ENCODE measurements around the gene TEX19.
A peak's percentile ranks its signal among the peaks of the same experiment; 100 is the strongest.

Gene TEX19, protein sequence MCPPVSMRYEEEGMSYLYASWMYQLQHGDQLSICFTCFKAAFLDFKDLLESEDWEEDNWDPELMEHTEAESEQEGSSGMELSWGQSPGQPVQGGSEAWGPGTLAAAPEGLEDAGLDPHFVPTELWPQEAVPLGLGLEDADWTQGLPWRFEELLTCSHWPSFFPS

DNA sequence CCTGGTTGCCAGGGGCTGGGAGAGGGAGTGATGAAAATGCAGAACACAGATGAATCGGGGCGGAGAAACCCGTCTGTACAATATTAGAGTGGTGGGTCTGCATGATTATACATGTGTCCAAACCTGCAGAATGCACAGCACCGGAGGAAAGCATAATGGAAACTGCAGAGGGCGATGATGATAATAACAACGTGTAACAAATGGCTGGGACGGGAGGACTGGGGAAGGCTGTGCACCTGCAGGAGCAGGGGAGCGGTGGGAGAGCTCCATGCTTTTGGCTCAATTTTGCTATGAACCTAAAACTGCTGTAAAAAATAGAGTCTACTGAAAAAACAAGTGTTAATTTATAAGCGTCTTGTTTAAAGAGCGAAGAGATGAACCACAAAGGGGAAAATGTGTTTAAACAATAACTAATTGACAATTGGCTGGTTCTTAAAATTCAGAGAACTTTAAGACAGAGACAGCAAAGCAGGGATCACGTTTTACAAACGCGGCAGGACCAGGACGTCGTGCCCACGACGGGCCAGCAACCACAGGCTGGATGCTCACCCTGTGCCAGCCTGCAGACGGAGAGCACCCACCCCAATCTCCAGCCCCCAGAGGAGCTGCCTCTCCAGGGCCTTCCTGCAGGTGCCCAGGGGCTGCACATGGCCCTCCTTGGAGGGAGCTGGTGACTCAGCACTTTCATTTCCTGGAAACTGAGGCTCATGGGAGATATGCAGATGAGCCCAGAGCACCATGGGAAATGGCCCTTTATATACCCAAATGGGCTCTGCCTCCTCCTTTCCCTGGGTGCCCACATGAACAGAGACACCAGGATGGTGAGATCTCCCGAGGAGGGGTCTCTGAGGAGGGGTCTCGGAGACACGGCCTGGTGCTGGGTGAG is at the start of gene TEX19:
Gene TEX19 (plus strand): TSS at position 783 of the 886 bp plus-strand sequence. CDS start 2,904 bp downstream, outside the sequence.
- DNase-seq = peak; percentile 41

DNA sequence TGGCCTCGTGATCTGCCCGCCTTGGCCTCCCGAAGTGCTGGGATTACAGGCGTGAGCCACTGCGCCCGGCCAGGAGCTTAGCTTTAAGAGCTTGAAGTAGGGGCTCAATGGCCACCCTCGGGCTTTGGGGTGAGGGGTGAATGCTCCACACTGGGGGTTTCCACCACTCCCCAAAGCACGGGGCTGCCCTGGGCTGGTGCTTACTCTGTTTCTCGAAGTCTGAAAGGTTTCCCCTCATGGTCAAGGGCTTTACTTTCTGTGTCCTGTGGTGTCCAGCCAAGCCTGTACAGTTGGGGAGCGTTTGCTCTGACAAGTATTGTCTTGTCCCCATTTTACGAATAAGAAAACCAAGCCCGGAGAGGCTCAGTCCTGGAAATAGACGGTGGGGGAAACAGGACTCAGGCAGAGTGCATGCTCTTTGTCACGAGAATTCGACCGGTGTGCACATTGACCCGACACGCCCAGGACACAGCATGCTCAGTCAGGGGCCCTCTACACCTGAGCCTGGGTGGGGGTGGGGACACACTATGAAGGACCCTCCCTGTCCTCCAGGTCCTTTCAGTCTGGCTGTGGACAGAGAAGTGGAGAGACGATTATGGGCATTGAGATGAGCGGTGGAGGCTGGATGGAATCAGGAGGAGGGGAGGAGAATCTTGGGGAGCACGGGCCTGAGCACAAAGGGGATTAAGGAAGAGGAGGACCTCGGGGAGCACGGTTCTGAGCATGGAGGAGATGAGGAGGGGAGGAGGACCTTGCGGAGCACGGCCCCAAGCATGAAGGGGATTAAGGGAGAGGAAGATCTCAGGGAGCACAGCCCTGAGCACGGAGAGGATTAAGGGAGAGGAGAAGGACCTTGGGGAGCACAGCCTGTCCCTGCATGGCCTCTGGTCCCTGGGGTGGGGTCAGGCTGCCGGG is 49.1 kb upstream of the TEX19 start:
- DNase-seq = no peak

DNA sequence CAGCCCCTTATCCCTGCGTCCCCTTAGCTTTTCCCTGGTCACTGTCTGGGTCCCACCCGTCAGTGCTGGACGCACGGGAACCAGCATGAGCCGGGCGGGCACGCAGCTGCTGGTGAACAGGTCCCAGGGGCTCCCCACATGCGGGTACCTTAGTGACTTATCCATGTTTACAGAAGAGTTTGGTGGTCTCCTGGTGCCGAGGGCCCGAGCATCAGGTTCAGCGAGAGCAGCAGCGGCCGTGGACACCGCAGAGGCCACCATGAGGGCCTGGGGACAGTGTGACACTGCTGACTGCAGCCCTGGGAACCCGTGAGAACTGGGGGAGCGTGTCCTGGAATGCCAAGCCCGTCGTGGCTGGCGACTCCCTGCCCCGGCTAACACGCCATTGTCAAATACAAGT is 48.2 kb upstream of the TEX19 start:
- no peak for DNase-seq

DNA sequence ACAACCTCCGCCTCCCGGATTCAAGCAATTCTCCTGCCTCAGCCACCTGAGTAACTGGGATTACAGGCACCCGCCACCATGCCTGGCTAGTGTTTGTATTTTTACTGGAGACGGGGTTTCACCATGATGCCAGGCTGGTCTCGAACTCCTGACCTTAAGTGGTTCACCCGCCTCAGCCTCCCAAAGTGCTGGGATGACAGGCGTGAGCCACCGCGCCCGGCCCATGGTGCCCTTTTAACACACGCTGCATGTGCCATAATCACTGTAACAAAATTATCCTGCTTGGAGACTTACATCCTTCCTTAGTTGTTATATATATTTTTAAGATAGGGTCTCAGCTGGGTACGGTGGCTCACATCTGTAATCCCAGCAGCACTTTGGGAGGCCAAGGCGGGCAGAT is 47.1 kb upstream of the TEX19 start:
- no peak for DNase-seq

DNA sequence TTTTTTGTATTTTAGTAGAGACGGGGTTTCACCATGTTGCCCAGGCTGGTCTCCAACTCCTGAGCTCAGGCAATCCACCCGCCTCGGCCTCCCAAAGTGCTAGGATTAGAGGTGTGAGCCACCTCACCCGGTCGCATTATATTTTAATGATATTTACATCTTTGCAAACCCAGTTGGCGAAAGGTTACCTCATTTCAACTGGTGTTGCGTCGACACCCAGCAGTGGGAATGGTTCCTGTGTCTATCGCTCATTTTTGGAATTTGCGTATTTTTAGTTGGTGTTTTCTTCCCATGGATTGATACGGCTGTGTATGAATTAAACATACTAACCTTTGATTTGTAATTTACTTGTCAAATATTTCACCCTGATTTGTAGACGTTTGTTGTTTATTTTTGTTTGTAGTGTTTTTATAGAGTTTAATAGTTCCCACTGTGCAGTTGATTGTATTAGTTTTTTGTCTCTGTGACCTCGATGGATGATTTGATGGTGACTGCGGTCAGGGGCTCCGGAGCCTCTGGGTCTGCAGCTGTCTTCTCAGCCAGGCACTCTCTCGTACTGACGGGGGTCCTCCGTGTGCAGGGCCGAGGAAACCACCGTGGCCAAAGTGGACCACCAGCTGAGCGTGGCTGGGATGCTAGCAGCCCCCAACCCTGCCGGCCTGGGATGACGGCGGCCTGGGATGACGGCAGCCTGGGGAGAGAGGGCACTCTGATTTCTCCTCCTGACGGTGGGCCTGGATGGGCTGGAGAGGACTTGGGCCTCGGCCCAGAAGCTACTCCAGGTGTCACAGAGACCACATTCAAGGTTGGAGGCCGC is 45.6 kb upstream of the TEX19 start:
- DNase-seq = no peak

DNA sequence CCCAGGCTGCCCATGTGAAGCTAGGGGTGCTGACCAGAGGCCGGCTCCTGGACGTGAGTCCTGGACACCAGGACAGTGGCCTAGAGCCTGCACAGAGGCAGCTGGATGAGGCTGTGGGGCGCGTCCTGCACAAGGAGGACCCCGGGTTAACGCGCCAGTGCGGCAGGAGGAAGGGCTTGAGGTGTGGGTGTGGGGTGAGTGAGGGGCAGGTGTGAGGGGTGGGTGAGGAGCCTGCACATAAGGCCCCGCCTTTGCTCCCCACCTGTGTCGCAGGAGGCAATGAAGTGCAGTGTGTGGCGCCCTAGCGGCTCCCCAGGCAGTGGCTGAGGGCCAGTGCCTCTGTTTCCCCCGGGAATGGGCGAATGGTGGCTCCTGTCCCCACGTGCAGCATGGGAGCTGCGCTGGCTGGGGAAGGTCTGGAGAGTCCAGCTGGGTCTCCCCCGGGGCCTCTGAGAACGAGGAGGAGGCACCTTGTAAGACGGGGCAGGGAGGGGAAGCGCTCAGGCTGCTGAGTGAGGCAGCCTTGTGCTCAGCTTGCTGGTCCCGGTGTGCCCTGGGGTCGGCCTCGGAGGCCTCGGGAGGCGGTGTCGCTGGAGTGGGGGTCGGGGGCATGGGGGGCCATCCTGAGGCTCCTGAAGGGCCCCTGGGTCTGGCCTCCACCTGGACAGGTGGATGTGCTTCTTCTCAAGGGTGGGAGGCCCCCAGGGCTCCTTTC is 44.9 kb upstream of the TEX19 start:
- DNase-seq = no peak

DNA sequence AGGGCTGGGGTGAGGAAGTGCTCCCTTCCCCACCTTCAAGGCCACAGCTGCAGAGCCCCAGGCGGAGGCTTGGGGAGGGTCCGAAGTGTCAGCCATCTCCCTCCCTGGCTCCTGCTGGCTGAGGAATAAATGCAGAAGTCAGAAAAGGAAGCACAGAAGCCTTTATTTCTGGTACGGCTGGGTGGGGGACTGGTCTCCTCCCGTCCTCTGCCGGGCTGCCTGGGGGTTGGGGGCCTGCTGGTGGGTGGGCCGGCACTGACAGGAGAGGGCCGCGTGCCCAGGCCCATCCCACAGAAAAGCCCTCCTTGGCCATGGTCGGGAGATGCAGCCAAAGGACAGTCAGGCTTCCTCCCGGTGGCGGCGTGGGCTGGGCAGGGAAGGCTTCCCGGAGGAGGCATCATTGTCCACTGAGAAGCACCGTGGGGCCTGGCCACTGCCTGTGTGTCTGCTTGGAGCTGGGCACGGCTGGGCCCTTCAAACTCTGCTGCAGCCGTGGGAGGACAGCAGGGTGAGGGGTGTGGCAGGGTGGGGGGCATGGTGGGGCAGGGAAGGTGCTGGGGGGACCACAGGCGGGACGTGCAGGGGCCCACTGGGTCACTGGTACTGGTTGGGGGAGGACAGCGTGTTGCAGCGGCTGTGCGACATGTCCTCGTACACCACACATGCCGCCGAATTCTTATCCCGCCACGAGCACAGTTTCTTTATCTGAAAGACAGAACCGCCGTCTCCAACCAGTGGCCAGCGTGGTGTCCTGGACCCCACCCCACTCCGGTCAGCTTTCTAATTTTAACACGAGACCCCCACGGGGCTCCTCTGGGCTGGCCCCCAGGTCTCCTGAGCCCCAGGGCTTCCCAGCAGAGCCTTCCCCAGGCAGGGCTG is 44.1 kb upstream of the TEX19 start:
- DNase-seq = no peak

DNA sequence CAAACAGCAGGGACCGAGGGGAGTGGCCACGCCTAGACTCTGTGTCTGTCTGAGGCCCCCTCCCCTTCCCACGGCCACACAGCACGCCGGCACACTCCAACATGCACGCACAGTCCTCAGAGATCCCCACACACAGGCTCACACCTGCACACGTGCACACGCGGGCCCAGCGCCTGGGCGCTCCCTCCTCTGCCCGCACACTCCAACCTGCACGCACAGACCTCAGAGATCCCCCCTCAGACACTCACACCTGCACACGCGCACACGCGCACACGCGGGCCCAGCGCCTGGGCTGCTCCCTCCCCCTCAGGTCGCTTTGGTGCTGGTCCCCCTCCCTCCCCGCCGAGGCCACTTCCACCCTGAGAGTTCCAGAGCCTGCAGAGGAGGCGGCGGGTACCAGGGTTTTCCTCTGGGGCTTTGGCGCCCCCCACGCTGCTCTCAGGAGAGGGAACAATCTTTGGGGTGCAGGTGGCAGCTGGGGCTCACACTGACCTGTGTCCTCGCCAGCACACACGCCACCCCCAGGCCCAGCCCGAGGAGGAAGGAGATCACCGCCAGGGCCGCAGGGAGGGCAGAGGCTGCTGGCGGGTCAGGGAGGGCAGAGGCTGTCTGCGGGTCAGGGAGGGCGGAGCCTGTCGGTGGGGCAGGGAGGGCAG is 43.2 kb upstream of the TEX19 start:
- DNase-seq = no peak

DNA sequence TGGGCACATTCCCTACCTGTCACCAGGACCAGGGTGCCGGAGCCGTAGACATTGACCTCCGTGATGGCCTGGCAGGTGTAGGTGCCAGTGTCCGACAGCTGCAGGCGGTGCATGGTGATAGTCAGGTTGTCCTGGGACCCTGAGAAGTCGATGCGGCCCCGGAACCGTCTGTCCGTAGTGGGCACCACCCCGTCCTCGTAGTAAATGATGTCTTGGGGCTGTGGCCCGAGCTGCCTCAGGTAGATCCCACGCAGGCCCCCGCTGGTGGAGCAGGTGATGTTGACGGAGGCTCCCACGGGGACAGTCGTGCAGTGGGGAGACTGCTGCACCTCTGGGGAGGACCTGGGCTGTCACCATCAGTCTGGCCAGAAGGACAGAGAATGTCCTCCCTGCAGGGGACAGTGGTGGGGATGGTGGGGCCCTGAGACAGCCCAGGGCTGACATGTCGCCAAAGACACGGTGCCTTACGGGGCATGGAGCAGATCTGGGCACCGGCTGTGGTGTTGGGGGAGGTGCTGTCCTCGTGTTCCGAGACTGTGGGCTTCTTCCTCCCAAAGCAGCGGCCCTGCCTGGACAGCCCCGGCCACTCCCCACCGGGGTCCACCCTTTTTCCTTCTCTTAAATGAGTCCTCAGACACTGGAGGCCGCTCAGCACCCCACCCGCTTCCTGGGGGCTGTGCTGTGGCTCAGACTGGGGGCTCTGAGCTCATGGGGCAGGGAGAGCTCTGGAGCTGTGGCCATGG is 42.2 kb upstream of the TEX19 start:
- DNase-seq = no peak

DNA sequence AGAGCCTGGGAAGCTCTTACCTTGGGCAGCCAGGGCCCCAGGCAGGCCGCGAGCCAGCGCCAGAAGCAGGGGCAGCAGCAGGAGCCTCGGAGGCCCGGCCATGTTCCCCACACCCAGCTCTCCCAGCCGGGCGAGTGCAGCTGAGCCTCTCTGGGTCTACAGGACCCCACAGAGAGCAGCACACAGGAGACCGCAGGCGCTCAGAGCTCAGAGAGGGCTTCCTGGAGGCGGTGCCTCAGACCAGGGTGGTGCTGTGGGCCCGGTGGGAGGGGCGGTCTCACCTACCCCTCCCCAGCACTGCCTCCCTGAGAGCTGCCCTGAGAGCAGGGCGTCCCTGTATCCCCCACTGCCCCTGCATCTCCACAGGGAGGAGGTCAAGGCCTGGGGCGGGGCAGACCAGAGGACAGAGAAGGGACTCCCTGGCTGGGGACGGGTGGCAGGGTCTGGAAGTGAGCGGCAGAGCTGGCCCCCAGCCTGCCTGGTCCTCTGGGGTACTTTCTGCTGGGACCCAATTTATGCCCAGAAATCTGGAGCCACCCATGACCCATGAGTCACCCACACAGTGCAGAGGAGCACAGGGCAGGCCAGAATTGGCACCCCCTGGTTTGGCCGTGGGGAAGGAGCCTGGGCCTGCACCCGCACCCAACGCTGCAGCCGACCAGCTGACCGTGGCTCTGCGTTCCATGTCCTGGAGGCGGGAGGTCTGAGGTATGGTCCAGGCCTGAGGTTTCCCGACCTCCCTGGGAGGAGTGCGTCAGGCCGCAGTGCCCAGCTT is 41.5 kb upstream of the TEX19 start, which contains the start of gene CD7:
Gene CD7 (minus strand): TSS at position 215 of the 775 bp plus-strand sequence. CDS start 113 bp downstream, at position 102.
- DNase-seq = no peak

DNA sequence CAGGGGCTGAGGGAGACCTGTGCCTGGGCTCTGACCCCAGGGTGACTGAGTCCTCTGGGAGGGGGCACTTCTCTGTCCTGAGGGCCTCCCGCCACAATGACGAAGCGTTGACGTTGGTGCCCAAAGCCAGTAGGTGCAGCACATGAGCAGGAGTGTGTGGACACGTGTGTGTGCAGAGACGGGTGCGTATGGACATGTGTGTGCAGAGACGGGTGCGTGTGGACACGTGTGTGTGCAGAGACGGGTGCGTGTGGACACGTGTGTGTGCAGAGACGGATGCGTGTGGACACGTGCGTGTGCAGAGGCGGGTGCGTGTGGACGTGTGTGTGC is 40.9 kb upstream of the TEX19 start:
- no peak for DNase-seq

DNA sequence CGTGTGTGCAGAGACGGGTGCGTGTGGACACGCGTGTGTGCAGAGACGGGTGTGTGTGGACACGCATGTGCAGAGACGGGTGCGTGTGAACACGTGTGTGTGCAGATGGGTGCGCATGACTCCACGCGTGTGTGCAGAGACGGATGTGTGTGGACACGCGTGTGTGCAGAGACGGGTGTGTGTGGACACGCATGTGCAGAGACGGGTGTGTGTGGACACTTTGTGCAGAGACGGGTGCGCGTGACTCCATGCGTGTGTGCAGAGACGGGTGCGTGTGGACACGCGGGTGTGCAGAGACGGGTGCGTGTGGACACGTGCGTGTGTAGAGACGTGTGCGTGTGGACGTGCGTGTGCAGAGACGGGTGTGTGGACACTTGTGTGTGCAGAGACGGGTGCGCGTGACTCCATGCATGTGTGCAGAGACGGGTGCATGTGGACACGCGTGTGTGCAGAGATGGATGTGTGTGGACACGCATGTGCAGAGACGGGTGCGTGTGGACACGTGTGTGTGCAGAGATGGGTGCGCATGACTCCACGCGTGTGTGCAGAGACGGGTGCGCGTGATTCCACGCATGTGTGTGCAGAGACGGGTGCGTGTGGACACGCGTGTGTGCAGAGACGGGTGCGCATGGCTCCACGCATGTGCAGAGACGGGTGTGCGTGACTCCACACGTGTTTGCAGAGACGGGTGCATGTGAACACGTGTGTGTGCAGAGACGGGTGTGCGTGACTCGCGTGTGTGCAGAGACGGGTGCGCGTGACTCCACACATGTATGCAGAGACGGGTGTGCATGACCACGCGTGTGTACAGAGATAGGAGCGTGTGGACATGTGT is 40.1 kb upstream of the TEX19 start:
- DNase-seq = no peak

DNA sequence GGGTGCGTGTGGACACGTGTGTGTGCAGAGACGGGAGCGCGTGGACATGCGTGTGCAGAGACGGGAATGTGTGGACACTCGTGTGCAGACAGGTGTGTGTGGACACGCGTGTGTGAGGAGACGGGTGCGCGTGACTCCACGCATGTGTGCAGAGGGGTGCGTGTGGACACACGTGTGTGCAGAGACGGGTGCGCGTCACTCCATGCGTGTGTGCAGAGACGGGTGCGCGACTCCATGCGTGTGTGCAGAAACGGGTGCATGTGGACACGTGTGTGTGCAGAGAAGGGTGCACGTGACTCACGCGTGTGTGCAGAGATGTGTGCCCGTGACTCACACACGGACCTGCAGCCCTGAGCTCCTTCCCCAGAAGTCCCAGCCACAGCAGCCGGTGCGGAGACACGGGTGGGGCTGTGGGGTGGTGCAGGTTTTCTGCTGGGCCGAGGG is 39.4 kb upstream of the TEX19 start:
- DNase-seq = no peak

DNA sequence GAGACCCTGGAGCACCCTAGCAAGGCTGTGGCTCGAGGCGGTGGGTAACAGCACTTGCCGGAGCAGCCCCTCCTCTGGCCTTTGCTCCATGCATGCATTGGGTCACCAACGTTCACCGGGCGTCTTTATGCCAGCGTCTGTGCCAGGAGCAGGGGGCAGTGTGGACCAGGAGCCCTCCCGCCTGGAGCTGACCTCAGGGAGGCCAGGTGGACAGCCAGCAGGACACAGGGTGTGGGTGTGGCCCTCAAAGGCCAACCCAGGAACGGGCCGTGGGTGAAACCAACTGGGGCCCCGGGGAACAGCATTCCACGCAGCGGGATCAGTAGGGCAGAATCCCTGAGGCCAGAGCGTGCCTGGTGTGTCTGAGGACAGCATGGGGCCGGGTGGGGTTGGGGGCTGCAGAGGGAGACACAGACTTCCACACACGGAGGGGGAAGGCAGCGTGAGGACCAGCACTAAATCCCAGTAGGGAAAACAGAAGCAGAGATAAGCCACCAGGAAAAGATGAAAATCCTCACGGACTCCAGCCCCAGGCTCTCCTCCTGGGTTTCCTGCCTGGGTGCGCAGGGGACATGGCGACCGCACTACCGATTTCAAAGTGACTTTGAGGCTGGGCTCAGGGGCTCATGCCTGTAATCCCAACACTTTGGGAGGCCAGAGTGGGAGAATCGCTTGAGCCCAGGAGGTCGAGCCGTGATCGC is 38.8 kb upstream of the TEX19 start:
- DNase-seq = no peak

DNA sequence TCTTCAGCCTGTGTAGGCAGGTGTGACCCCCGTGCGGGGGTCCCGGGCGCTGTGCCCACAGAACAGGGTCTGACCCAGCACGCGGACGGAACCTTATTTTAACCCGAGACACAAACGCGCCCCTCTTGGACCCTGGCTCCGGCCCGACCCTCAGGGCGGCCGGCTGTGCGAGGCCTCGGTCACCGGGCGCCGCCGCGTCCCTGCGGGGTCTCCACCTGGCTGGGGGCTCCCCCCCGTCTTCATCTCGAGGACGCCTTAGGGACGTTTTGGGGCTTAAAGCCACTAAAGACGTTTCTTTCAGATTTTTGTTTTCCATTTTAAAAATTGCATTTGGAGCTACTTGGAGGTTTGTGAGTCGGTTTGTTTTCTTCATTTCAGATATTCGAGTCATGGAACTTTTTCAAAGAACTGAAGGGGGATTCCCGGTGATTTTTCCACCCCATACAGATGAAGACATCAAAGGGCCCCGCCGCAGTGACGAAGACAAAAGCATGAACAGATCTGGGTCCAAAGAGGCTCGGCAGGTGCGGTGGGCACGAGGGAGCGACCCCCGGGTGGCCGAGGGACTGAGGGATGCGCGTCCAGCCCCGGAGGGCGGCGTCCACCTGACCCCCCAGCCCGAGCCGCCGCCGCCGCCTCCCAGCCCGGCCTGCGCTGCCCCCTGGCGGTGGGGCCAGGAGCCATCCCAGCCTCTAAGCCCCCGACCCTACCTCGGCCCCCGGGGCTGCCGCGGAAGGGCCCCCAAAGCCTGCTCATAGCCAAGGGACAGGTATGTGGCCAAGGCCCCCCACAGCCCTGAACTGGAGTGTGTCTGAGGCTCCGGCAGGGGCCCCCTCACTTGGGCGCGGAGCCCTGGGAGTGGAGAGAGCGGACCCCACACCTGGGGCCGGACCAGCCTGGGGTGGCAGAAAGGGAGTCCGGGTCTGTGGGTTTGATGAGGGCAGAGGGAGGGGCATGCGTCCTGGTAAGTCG is 37.8 kb upstream of the TEX19 start:
- DNase-seq = no peak
